C1 segment of cervical spinal cord (tissue), 14 donors: ENCODE measurements around the gene DNLZ.
A peak's percentile ranks its signal among the peaks of the same experiment; 100 is the strongest.
"Not testable (repeated sequence)": the region's sequence is repeated elsewhere in the genome, so short reads cannot be mapped to it uniquely, and the experiment has no call there.

Experiments
- DNase-seq, 14 donors: peaks; one replicate each; lab custom pipeline; 2025; lab: John Stamatoyannopoulos, UW

The DNLZ gene

DNA sequence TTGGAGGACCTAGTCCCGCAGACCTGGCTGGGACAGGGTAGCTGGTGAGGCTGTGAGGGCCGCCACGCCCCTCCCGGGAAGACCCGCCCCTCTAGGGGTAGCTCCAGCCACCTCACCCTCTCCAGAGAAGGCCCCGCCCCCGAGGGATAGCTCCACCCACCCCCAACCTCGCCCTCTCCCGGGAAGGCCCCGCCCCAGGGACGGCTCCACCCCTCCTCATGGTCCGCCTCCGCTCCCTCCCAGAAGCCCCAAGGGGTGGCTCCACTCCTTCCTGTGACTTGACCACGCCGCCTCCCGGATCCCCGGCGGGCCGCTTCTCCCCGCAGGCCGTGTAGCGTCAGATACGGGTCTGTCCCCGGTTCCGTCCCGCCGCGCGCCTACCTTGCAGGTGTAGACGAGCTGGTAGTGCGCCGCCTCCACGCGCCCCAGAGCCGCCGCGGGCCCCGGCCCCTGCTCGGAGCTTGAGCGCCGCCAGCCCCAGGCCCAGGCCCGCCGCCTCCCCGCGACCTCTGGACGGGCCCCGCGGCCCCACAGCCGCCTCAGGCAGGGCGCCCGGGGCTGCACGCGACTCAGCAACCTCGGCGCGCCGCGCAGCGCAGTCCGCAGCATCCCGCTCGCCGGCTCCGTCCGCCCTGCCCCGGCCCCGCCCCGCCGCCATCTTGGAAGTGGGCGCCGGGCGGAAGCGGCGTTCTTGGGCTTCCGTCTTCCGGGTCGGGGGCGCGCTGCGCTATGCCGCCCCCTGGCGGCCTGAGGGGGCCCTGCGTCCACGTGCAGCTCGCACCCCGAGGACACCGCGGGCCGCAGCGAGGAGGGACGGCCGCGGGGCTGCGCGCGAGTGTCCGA lies at the start of gene DNLZ:
Gene DNLZ (minus strand): TSS at position 639 of the 843 bp plus-strand sequence. CDS start 30 bp downstream, at position 609.
- DNase-seq, result peak; percentile 49 to 95 (median 90)

DNA sequence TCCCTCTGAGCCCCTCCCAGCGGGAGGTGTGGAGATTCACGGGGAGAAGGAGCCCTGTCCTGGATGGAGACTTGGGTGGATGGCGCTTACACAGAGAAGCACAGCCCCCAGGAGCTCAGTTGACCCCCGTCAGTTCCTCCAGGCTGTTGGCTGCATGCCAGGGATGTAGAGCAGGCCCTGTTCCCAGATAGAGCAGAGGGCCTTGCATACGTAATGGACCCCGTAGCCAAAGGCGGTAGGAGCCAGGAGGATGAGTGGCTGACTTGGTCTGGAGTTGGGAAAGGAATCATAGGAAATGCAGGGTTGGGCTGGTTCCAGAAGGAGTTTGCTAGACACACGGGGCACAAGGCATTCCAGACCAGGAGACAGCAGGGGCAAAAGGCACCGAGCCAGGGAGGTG lies 49.4 kb upstream of the DNLZ start:
- peak in 3 of 14 donors; percentile 5 to 29 (median 28) for DNase-seq

DNA sequence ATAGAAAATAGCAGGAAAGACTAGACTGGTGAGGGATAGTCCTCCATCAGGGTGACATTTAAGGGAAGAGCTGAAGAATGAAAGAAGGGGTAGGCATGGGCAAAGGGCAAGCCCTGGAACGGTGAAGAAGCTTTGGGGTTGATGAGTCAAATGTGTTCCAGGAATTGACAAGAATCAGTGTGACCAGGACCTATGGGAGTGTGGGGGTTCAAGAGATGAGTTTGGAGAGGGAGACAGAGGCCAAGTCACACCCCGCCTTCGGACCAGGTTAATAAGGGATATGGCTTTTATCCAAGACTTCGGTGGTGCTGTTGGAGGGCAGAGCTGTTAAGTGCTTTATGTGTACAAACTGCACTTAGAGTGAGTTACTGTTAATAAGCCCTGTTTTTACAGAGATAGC lies 47.8 kb upstream of the DNLZ start:
- no peak for DNase-seq

DNA sequence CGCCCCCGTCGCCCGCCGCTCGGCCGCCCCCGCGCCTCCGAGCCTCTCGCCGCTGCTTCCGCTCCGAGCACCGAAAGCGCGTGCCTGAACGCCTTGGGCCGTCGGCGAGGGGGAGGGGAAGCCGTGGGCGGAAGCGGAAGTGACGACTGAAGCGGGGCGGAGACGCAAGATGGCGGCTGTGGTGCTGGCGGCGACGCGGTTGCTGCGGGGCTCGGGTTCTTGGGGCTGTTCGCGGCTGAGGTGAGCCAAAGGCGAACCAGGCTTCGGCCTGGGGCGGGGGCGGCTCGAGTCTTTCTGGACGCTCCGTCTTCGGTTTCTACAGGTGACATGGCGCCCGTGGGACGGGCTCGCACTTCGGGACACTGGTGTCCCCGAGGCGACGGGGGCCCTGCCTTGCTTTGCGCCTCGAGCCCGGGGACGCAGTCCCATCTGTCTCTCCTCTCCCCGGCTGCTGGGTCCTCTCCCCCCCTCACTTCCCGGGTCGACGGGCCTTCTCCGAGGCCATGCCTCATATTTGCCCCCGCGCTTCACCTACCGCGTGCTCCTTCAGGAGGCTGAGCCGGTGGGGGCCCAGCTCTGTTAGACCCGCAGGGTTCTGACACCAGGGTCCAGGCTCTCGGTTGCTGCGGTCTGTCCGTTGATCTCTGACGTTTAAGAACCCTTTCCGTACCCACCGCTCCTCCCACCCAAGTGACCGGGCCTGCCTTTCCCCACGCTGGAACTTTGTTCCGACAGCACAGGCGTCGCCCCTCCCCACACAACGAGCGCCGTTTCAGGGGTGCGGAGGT lies 47.1 kb upstream of the DNLZ start, which contains the start of the genes ENTR1 and PMPCA:
Gene ENTR1 (minus strand): TSS at position 115 of the 788 bp plus-strand sequence. CDS start 217 bp downstream, outside the sequence.
Gene PMPCA (plus strand): TSS at position 159 of the 788 bp plus-strand sequence. CDS start 11 bp downstream, at position 170.
- DNase-seq, result peak; percentile 15 to 93 (median 81)

DNA sequence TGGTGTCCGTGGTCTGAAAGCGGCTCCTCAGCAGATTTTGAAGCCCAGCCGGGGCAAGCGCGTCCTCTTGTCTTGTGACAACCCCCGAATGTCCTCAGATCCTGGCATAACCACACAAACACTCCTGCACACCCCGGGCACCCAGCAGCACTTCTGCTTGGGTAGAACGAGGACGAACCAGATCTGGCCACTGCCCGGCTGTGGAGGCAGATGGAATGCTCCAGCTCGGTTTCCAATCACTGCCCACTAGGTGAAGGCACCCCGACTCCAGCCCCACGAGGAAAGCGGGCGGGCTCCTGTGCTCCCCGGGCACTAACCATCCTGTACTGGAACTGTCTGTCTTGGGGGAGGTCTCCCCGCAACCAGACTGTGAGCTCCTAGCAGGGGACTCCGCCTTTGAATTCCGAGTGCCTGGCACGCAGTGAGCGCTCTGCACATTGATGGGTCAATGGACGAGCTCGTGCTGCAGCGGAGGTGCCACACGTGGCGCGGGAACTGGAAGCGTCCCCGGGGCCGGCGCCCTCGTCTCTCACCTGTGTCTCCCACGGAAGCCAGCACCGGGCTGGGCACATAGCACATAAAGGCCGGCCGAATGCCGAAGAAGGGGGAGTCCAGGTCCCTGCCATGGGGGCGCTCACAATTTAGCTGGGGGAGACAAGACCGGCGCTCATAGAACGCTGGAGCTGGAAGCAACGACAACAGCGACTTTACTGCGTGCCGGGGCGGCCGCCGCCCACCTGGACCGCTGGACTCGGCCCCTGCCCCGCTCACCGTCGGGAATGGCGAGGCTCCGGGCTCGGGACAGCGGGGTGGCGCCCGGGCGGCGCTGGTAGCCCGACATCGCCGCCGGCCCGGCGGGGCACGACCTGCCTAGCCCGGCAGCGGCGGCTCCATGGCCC lies 46.3 kb upstream of the DNLZ start:
- peak in 6 of 14 donors; percentile 24 to 46 (median 34) for DNase-seq

DNA sequence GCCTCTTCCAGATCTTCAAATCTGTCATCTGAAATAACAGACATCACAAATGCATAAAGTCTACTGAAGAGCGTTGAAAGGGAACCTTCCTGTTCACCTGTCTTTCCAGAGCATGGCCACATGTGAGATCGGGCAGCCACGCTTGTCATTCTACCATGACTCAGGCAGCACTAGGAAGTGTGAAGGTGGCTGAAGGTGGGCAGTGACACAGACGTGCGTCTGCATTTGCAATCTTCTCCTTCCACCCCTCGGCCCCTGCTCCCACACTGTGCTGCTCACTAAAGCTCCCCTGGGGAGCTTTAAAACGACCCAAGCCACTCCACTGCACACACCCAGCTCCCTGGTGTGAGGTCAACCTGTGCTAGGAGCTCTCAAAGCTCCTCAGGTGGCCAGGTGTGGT lies 44.4 kb upstream of the DNLZ start:
- DNase-seq, result no peak

DNA sequence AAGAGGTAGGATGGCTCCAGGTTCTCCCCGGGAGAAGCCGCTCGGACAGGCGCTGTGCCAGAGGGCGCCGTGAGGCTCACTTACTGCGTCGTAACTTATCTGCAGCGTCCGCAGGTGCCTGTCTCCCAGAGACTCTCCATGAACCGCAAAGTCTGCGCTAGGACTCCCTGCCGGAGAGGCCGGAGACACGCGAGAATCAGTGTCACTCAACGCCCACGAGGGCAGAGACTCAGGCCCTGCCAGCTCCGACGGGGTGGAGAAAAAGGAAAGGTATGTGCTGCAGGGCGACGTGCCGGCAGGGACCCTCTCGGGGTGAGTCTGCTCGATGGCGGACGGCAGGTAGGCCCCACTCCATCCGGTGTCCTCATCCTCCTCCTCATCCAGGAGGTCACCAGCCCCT lies 43.5 kb upstream of the DNLZ start:
- not testable (repeated sequence) for DNase-seq

DNA sequence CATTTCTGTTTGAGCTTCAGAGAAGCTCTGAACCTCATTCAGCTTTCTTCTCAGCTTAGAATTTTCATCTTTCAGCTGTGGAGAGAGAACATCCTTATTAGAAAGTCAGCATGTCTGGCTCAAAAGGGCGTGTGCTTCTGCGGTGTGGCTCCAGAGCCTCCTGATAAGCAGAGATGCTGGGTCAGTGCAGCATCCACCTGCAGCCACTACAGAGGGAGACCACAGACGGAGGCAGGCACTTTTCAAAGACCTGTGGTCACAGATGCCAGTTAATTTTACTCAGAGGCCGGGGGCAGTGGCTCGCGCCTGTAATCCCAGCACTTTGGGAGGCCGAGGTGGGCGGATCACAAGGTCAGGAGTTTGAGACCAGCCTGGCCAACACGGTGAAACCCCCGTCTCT lies 42.4 kb upstream of the DNLZ start:
- not testable (repeated sequence) for DNase-seq

DNA sequence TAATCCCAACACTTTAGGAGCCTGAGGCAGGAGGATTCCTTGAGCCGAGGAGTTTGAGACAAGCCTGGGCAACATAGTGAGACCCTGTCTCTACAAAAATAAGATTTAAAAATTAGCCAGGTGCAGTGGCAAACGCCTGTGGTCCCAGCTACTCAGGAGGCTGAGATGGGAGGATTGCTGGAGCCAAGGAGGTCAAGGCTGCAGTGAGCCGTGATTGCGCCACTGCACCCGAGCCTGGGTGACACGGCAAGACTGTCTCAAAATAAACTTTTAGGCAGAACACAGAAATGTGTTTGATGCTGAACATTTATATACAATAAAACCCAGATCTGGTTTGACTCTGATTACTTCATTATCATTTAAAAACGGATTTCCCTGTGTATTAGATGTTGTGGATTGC lies 41.9 kb upstream of the DNLZ start:
- no peak for DNase-seq

DNA sequence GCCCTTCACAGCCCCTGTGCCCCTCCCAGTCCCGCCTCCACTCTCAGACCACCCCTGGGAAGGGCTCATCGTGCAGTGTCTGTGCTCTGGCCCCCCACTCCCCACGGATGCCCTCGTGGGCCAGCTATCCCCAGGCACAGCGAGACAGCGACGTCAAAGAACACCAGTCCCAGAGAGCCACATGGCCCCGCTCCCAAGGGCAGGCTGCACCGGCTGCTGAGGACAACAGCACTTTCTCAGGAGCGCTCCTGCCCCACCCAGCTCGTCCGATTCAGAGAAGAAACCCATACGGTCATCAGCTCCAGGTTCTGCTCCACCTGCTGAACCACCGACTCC lies 41.2 kb upstream of the DNLZ start:
- no peak for DNase-seq

DNA sequence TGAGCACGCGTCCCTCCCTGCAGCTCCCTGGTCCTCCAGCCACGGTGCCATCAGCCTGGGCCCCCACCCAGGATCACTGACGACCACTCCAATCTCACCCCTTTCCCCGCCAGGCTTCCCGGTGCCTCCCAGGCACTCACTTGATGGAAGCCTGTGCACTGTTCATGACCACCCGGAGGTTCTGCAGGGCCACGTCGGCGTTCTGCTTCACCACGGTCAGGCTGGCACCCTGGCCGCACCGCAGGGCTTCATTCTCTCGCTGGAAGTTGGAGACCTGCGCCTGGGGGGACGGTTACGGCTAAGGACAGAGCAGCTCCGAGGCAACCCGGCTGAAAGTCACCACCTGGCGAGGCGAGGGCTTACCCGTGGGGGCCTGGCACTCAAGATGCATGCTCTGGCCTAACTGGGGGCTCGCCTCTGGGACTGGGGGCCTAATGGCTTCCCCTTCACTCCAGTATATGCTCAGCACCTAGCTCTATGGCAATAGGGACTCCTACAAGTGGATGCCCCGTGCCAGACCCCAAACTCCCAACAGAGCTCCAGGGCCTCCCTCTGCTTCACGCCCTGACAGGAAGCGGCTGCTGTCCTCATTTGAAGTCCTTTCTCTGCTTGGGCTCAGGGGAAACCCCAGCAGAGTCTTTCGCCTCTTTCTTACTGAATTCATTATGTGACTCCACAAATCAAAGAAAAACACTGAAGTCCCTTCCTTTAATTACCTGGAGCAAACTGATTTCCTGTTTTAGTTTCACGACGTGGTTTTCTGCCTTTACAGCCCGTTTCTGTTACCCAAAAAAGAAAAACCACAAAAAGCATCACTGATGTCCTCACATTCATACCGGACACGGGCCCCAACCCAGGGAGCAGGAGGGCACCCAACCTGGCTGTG lies 40.6 kb upstream of the DNLZ start:
- no peak for DNase-seq

DNA sequence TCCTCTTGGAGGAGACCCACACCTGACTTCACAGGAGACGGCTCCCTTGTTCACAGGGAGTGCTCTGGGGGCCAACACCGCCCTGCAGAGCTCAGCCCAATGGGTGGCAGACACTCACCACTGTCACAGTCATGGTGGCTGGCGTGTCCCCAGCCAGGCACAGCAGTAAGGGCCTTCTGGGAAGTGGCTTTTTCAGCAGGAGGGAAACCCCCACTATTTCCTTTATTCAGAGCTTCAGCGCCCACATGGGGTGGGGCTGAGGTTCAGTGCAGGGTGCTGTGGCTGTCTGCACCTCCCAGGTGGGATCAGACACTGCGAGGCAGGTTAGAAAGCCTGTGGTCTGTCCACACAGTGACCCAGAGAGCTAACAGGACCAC lies 40.0 kb upstream of the DNLZ start:
- DNase-seq, result no peak

DNA sequence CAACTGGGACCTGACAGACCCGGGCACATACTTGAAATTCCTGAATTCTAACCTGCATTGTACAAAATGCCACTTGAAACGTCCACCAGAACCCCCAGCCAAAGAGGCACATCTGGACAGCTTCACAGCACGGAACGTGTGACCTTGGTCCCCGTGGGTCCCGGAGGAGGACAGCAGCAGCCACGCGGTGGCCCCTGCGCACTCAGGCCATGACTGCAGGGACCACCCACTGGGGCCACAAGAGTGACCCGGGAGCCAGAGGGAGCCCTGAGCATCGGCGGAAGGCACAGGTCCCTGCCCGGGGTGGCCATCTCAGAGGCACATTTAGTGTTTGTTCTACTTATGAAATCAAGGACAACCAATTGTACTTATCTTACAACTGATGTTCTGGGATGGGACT lies 38.5 kb upstream of the DNLZ start:
- DNase-seq, result no peak

DNA sequence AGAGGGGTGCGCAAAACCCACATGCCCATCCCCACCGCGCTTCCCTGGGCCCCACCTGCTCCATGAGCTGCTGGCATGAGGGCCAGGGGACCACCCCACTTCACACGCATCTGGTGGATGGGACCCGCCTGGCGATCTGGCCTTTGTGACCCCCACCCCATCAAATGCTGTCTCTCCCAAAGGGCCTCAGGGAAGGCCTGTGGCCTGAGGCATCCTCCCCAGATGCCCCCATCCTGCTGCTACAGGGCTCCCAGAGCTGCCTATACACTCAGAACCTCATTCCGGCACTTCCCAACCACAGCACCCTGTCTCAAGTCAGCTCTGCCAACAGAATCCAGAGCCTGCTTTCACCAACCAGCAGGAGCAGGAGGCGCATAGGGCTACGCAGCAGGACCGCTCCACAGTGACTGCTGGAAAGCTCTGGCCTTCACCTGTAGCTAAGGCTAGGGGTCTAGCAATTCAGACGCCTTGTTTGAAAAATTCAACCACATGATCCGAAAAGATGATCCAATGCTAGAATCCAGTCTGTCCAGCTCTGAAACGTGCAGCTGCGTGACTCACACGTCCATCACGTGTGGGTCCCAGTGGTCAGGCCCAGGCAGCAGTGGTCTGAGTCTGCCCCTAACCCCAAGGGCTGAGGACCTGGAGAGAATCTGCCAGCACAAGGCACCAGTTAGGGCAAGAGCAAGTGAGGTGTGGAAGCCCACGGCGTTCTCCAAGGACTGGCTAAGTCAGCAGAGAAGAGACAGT lies 37.8 kb upstream of the DNLZ start:
- no peak for DNase-seq

DNA sequence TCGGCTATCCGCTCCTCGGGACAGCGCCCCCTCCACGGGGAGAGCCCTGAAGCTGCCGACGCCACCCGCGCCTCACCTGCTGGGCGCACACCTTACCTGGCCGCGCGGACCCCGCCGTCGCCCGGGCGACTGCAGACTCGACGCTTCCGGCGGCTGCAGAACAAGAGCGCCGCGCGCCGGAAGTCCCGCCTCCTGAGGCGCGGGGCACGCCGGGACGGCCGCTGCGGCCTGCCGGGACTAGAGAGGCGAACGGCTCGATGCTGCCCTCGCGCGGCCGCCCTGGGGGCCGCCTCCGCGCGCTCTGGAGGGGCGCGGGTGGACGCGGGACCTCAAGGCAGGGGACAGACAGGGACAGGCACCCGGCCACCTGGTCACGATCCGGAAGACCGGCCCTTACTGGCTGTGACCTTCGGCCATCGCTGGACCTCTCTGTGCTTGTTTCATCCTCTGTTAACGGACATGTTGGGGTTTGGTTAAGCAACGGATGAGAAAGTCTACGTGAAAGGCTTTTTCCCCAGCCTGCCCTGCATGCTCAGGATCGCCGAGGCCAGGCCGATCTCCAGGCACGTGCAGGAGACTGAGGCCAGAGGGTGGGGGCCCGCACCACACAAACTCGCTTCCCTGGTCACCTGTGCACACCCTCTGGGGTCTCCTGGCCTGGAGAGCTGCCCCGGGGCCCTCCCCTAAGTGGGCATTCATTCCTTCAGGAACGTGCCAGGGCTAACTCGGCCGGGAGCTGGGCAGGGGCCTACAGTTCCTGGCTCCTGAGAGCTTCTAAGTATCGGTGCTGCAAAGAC lies 36.7 kb upstream of the DNLZ start, which contains the start of gene SNAPC4:
Gene SNAPC4 (minus strand): TSS at position 133 of the 797 bp plus-strand sequence. CDS start 1,742 bp downstream, outside the sequence.
- DNase-seq, result peak in 13 of 14 donors; percentile 10 to 88 (median 68)

DNA sequence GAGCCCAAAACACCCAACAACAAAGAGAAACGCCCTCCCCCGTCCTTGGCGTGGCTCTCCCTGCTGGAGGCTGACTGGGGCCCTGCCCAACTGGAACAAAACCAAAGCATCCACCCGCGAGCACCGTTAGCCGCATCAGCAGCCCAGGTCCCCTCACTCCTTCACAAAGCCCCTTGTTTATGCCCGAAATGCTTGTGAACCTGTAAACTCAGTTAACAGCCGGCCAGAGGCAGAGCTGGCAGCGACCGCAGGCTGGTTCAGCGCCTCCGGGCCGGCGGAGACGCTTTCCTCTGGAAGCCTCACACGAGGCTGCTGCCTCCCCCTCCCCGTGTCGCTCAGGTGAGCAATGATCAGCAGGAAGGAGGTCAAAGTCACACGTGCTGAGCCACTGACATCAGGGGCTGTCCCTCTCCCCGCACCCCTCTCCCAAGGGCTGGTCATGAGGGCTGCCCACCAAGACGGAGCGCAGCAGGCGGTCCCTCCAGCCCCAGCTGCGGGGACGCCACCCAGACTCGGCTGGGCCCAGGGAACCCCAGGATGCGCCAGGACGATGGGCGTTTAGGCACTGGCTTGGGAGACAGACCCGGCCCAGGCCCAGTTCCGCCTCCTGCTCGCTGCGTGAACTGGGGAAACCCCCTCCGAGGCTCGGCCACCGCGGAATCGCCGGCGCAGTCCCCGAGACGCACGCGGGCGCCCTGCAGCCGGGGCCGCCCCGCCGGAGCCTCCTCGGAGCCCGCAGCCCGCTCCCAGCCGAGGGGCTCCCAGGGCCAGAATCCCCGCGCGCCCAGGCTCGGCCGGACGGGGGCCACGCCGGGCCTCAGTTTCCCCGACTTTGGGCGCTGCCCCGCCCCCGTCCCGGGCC lies 35.9 kb upstream of the DNLZ start:
- peak in 1 of 14 donors; percentile 43 for DNase-seq

DNA sequence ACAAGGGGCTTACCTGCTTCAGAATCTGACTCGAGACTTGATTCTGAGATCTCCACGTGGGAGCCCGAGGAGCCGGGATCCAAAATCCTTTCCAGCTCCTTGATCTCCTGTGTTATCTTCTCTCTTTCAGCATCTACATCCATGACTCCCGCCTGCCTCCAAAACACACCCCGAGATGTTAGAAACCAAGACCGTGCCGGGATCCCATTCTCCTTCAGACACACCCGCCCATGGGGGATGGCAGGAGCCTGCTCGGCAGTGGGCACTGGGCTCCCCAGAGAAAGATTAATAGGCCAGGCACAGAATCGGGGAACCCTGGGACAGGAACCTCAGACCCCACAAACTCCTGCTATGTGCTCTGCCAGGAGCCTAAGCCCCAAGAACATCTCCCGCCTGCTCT lies 34.7 kb upstream of the DNLZ start:
- no peak for DNase-seq

DNA sequence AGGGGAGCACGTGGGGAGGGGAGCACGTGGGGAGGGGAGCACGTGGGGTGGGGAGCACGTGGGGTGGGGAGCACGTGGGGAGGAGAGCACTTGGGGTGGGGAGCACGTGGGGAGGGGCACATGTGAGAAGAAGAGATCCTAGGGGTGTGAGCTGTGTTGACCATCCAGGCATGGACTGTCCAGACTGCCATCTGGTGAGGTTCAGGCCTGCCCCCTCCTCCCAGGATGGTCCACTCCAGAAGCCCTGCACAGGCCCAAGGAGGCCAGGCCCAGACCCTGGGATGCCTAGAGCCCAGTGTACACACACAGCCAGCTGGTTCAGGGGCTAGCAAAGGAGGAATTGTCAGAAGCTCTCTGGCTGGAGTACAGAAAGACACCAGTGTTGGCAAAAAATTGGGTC lies 34.1 kb upstream of the DNLZ start:
- DNase-seq, result no peak
